Measurements from ENCODE around the gene SLC4A2.

SLC4A2 gene

DNA sequence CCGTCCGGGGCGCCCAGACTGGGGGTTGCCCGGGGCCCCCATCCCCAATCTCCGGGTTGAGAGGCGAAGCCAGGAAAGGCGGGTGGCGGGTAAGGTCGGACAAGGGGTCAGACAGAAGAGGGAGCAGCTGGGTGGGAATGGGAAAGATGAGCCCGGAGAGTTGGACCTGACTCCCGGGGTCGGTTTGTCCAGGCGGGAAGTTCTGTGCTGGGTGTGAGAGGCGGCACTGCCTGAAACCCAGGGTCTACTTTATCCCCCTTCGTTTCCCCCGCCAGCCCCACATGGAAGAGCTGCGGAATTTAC lies 675 bp downstream of the SLC4A2 start:
- in situ Hi-C loops (cut with HindIII; ENCODE audit: low sequenced_read_pairs): no loop called here
- no peak for DNase-seq (ENCODE audit: low read depth)
- TF ChIP-seq, protein P1, sequence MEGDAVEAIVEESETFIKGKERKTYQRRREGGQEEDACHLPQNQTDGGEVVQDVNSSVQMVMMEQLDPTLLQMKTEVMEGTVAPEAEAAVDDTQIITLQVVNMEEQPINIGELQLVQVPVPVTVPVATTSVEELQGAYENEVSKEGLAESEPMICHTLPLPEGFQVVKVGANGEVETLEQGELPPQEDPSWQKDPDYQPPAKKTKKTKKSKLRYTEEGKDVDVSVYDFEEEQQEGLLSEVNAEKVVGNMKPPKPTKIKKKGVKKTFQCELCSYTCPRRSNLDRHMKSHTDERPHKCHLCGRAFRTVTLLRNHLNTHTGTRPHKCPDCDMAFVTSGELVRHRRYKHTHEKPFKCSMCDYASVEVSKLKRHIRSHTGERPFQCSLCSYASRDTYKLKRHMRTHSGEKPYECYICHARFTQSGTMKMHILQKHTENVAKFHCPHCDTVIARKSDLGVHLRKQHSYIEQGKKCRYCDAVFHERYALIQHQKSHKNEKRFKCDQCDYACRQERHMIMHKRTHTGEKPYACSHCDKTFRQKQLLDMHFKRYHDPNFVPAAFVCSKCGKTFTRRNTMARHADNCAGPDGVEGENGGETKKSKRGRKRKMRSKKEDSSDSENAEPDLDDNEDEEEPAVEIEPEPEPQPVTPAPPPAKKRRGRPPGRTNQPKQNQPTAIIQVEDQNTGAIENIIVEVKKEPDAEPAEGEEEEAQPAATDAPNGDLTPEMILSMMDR (IDR thresholded peaks at IDR 0.05; ENCODE audit: low read depth, low read length, missing control alignments): no peak
- H3K4me3 ChIP-seq (ENCODE audit: low read depth, low read length): peak overlapping the region; percentile 84

DNA sequence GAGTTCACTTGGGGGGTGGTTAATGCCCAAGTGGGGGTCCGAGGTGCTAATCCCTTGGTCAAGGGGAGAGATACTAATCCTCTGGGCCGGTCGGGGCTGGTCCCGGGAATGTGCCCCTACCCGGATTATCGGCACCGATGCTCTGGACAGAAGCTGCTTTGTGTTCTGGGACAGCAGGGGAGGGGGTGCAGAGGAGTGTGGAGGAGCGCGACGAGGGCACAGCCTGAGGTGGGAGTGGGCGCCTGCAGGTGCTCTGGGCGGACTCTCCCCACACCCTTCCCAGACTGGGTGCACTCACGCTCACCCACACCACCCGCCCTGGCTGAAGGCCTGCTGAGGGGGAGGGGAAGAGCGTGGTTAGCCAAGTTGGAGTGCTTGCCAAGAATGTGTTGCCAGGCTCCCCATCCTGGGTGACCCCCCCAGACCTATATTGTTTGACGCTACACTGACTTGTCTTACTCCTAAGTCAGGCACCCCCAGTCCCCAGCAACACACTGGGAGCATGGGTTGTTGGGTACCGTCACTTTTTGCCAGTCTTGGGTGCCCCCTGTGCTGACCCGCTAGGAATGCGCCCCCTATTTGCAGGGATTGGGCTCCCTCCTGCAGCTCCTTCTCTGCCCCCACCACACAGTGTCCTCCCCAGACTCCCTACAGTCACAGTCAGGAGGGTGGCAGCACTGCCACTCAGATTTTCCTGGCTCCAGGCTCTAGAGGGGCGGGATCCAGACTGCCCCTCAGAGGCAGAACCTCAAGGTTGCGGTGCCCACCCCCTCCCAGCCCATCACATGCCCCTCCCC lies 1.2 kb downstream of the SLC4A2 start:
- in situ Hi-C loops (cut with HindIII; ENCODE audit: low sequenced_read_pairs): no loop called here
- H3K4me3 ChIP-seq (ENCODE audit: low read depth, low read length): peak overlapping the region; percentile 84
- no peak for DNase-seq (ENCODE audit: low read depth)
- TF ChIP-seq, protein P1 (IDR thresholded peaks at IDR 0.05; ENCODE audit: low read depth, low read length, missing control alignments): peak; percentile 2

DNA sequence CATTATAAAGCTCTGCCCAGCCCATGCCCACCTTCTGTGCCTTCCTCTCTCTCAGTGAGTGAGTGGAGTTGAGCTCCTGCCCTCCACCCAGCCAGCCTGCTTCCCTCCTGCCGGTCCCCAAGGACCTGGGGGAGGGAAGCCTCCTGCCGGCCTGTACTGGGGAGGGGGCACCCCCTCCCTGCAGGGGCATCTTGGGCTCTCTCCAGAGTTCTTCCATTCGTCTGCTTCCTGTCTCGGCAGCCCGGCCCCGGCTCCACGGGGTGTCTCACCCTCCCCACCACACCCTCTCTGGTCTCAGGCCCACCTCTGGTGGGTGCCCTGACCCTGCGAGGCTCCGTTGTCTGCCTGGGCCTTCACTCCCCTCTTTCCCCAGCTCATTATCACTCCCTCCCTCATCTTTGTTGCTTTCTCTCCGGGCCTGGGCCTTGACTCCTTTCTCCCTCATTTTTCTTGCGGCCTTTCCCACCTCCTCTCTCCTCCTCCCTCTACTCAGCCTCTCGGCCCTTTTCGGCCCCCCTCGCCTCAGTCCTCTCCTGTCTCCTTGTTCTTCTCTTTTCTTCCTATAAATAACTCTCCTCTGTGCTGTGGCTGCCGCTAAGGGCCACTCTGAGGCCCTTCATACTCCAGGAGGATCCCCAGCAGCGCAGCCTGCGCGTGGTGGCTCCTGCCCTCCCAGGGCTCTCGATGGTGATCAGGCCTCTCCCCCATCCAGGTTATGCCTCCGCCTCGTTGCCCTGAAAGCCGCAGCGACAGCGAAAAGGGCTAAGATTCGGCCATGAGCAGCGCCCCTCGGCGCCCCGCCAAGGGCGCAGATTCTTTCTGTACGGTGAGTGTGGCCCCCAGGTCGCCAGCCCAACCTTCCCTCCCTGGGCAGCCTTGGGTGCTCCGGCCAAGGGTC lies 2.1 kb downstream of the SLC4A2 start:
- TF ChIP-seq, protein P1 (IDR thresholded peaks at IDR 0.05; ENCODE audit: low read depth, low read length, missing control alignments): no peak
- H3K4me3 ChIP-seq (ENCODE audit: low read depth, low read length): peak overlapping the region; percentile 84
- DNase-seq (ENCODE audit: low read depth): no peak
- in situ Hi-C loops (cut with HindIII; ENCODE audit: low sequenced_read_pairs): no loop called here

DNA sequence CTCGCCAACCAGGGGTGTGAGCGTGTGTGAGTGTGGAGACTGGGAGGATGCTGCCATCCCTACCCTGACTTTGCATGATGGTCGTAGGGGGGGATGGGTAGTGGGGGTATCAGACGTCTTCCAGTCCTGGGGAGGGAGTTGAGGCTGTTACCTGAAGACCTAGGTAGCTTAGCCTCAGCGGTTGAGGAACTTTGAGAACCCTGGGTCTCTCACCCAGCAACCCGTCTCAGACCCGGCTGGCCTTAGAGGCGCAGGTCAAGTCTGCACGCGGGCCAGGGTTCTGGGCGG lies 2.7 kb downstream of the SLC4A2 start:
- peak overlapping the region; percentile 84 for H3K4me3 ChIP-seq (ENCODE audit: low read depth, low read length)
- TF ChIP-seq, protein P1 (IDR thresholded peaks at IDR 0.05; ENCODE audit: low read depth, low read length, missing control alignments): no peak
- DNase-seq (ENCODE audit: low read depth): no peak
- in situ Hi-C loops (cut with HindIII; ENCODE audit: low sequenced_read_pairs): no loop called here

DNA sequence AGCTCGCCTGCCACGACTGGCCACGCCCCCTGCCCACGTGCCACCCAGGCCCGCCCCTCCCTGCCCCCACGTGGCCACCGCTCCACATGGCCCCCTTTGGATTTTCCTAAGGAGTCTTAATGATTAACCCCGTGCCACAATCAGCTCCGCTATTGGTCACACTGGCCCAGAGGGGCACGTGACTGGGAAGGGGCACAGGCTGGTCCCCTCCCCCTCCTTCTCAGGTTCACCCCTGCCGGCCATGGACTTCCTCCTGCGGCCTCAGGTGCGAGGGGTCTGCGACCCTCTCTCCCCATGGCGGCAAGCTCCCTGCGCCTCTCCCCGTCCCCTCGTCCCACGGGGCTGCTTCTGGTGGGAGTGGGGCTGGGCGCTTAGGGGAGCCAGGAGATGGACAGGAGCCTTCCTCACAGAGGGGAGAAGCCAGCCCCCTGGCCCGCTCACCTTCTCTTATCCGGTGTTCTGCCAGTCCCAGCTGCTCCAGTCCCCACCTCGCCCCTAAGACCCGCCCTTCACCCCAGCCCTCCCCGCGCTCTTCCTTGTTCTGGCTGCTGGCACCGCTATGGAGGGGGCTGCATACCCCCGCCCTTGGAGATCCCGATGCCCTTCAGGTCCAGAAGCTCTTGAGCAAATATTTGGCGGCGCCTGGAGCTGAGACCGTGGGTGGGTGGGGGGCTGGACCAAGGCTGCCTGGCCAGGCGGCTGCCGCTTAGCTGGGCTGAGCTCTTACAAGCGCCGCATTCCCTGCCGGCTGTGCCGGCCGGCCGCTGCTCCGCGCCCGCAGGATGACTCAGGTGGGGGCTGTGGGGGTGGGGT lies 3.2 kb downstream of the SLC4A2 start:
- in situ Hi-C loops (cut with HindIII; ENCODE audit: low sequenced_read_pairs): no loop called here
- TF ChIP-seq, protein P1 (IDR thresholded peaks at IDR 0.05; ENCODE audit: low read depth, low read length, missing control alignments): no peak
- no peak for DNase-seq (ENCODE audit: low read depth)
- peak overlapping the region; percentile 27 for H3K4me3 ChIP-seq (ENCODE audit: low read depth, low read length)

DNA sequence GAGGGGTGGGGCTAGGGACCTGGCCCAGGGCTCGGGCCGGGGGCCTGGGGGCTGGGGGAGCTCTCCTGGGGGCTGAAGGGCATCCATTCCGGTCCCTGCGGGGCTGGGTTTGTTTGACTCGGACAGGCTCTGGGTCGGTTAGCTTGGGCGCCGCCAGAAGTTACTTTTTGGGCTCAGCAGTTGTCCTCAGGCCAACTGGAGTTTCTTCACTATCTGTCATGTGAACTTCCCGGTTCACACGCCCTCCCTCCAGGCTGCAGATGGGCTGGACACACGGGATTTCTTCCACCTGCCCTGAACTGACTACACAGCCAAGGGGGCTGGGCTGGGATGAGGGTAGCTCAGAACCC lies 3.8 kb downstream of the SLC4A2 start:
- in situ Hi-C loops (cut with HindIII; ENCODE audit: low sequenced_read_pairs): no loop called here
- TF ChIP-seq, protein P1 (IDR thresholded peaks at IDR 0.05; ENCODE audit: low read depth, low read length, missing control alignments): no peak
- no peak for DNase-seq (ENCODE audit: low read depth)
- H3K4me3 ChIP-seq (ENCODE audit: low read depth, low read length): peak overlapping the region; percentile 18
